Left lung (tissue), 10 donors: Measurements from ENCODE around the gene CHMP2B. TPM values are rescaled to one million over a fixed set of nuclear protein-coding genes. Genes with fewer than 3 reads are reported as not detected.

ENCODE experiments used
- ATAC-seq: fragments of 200-7000 bp; cut with Tn5 transposase; one replicate; pipeline ENCODE4 v1.9.1; 2020; ENCODE audit warnings: moderate library complexity
- DNase-seq, 4 donors: peaks; one replicate each; pipeline ENCODE4 v3.0.0-alpha.2; 2013 to 2020
- H3K27ac ChIP-seq, 2 donors: fragments of 200-600 bp; sonication (generic) in 1 of 2; one replicate each; pipeline versions ENCODE4 v1.5.0 to v1.8.0; 2020 to 2021
- H3K27me3 ChIP-seq, 2 donors: fragments of 200-600 bp; sonication (generic) in 1 of 2; one replicate each; pipeline versions ENCODE4 v1.5.0 to v1.8.0; 2020 to 2021
- H3K36me3 ChIP-seq, 2 donors: fragments of 200-600 bp; sonication (generic) in 1 of 2; one replicate each; pipeline versions ENCODE4 v1.5.0 to v1.8.0; 2020 to 2021
- H3K4me1 ChIP-seq, 2 donors: fragments of 200-600 bp; one replicate each; pipeline ENCODE4 v1.8.0; 2021
- H3K4me3 ChIP-seq, 2 donors: fragments of 200-600 bp; sonication (generic) in 1 of 2; one replicate each; pipeline versions ENCODE4 v1.5.0 to v1.8.0; 2020 to 2021; ENCODE audit warnings: mild to moderate bottlenecking in 1 of 2
- H3K9me3 ChIP-seq, 2 donors: fragments of 200-600 bp; sonication (generic) in 1 of 2; one replicate each; pipeline versions ENCODE4 v1.5.0 to v1.8.0; 2020 to 2021
- CTCF ChIP-seq, 2 donors: fragments of 200-600 bp; sonication (generic) in 1 of 2; IDR thresholded peaks; one replicate each; pipeline versions ENCODE4 v1.5.0 to v1.8.0; 2021; ENCODE audit warnings: antibody characterized with exemption in 2 of 2
- intact Hi-C, 2 donors: fragments of 100-400 bp; cut with DNase I; formaldehyde crosslinking; loops; one replicate each; pipeline versions ENCODE4 v1.11.2 to v1.14.2; 2022
- polyA plus RNA-seq, 6 donors: library from polyadenylated mRNA; unstranded; fragments of 120-200 nt; gene quantifications; one replicate each; pipeline ENCODE4 v1.2.1, GENCODE V29; 2013; ENCODE audit not compliant: insufficient read length in 6 of 6
- total RNA-seq, 2 donors: library from RNA; stranded (reverse); fragmentation: NEBNext Ultra II Directional; extraction: Animal tissue kit (Norgen Biotek cat#: 25700); gene quantifications; one replicate each; pipeline ENCODE4 v1.2.1, GENCODE V29; 2021
- donor health status: DM: no; HTN: yes; CAD: no.
- donor health status: DM: no; HTN: no; CAD: no.

Gene CHMP2B
- total and polyA plus RNA-seq, 8 donors = 39.3 to 50.1 (median 47.6) TPM

- no peaks in the 10 kb centered on the region for H3K27me3 ChIP-seq
- intact Hi-C loops = no loop called here
- no peaks in the 10 kb centered on the region for H3K36me3 ChIP-seq
- H3K4me1 ChIP-seq = no peaks in the 10 kb centered on the region
- no peak for TF ChIP-seq CTCF (IDR thresholded peaks at IDR 0.05)
- H3K4me3 ChIP-seq = no peak overlapping the region
- DNase-seq (no peak), ATAC-seq (no peak)
- H3K27ac ChIP-seq = no peak overlapping the region
- peaks cover 0 to 4% of the 10 kb centered on the region in 2 donors for H3K9me3 ChIP-seq
Measured at GRCh38 chr3:87198774-87199173, 28.3 kb upstream of the CHMP2B start.

GRCh38 chr3:87199628-87200027, 27.5 kb upstream of the CHMP2B start:
- ATAC-seq (no peak), DNase-seq (no peak)
- Histone ChIP-seq H3K9me3 (peaks cover 0 to 4% of the 10 kb centered on the region in 2 donors), H3K4me3 (no peak overlapping the region), H3K4me1 (no peaks in the 10 kb centered on the region), H3K27me3 (no peaks in the 10 kb centered on the region), H3K27ac (no peak overlapping the region), H3K36me3 (no peaks in the 10 kb centered on the region)
- intact Hi-C loops = no loop called here
- TF ChIP-seq CTCF (IDR thresholded peaks at IDR 0.05) = no peak

GRCh38 chr3:87200060-87200647, 27.0 kb upstream of the CHMP2B start:
- Histone ChIP-seq H3K27ac (no peak overlapping the region), H3K9me3 (peaks cover 0 to under 1% of the 10 kb centered on the region in 2 donors), H3K4me1 (no peaks in the 10 kb centered on the region), H3K27me3 (no peaks in the 10 kb centered on the region), H3K4me3 (no peak overlapping the region), H3K36me3 (no peaks in the 10 kb centered on the region)
- no peak for TF ChIP-seq CTCF (IDR thresholded peaks at IDR 0.05)
- intact Hi-C loops = no loop called here
- DNase-seq = no peak
- ATAC-seq = no peak

GRCh38 chr3:87201727-87202126, 25.4 kb upstream of the CHMP2B start:
- DNase-seq (no peak), ATAC-seq (no peak)
- Histone ChIP-seq H3K27ac (no peak overlapping the region), H3K36me3 (no peaks in the 10 kb centered on the region), H3K4me3 (no peak overlapping the region), H3K27me3 (no peaks in the 10 kb centered on the region), H3K9me3 (no peaks in the 10 kb centered on the region), H3K4me1 (no peaks in the 10 kb centered on the region)
- intact Hi-C loops = no loop called here
- TF ChIP-seq CTCF (IDR thresholded peaks at IDR 0.05) = no peak

GRCh38 chr3:87203809-87204208, 23.3 kb upstream of the CHMP2B start:
- no peak overlapping the region for H3K27ac ChIP-seq
- H3K9me3 ChIP-seq = no peaks in the 10 kb centered on the region
- no peak overlapping the region for H3K4me3 ChIP-seq
- no peak for DNase-seq
- intact Hi-C loops = no loop called here
- TF ChIP-seq CTCF (IDR thresholded peaks at IDR 0.05) = no peak
- no peaks in the 10 kb centered on the region for H3K27me3 ChIP-seq
- H3K36me3 ChIP-seq = no peaks in the 10 kb centered on the region
- H3K4me1 ChIP-seq = no peaks in the 10 kb centered on the region
- no peak for ATAC-seq
